Measurements from ENCODE around the gene COMTD1.

DNA sequence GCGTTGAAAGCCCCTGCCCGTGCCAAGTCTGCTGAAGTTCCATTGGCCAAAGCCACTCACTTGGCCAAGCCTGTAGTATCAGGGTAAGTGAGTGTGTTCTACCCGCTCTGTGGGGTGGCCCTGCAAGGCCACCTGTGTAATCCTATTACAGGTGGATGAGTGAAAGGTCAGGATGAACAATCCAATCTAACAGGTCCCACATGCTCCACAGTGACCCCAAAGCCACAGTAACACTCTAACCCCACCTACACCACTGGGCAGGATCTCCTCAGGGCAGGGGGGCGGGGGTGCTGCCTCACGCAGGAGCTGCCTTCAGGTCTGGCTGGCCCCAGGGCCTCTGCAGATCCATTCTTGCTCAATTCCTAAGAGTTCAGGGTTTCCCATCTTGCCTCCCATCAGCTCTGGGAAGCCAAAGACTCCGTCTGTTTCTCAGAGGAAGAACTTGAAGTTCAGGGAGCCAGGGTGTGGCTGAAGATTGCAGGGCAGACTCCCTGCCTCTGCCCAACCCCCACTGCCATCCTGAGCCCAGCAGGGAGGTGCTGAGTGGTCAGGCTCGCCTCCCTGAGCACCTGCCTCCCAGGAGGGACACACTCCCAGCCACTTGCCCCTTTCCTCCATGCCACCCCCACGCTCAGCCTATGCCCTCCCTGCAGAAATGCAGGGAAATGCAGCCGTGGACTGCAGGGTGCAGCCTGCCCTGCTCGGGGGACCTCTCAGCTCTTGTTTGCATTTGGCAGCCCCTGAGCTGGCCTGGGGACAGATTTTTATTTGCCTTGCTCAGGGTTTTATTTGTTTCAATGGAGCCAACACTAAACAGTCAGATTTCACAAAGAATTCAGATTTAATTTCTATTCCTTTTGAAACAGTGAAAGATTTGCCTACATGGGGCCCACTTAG, 9.8 kb upstream of the COMTD1 start:
- TF ChIP-seq CTCF (IDR thresholded peaks at IDR 0.05; ENCODE audit: insufficient read depth, low read depth, low read length) (no peak), EZH2 (IDR thresholded peaks at IDR 0.05; ENCODE audit: insufficient read depth, low read length) (no peak)
